Endothelial cell (in vitro differentiated cells): ENCODE data around the gene FBXL5. TPM values are rescaled to one million over a fixed set of nuclear protein-coding genes. Genes with fewer than 3 reads are reported as not detected.

Experiments
- DNase-seq: peaks from one replicate; pipeline ENCODE4 v3.0.0; 2021; ENCODE audit warnings: low spot score
- H3K27ac Mint-ChIP-seq: one replicate; pipeline ENCODE4 v1.8.0; 2021; ENCODE audit warnings: mixed read lengths, inconsistent platforms; ENCODE audit not compliant: unreplicated experiment
- H3K27me3 Mint-ChIP-seq: one replicate; pipeline ENCODE4 v1.8.0; 2021; ENCODE audit warnings: mild to moderate bottlenecking, moderate library complexity, mixed read lengths, inconsistent platforms; ENCODE audit not compliant: unreplicated experiment
- H3K36me3 Mint-ChIP-seq: one replicate; pipeline ENCODE4 v1.8.0; 2021; ENCODE audit warnings: mild to moderate bottlenecking, low read depth, mixed read lengths, inconsistent platforms; ENCODE audit not compliant: unreplicated experiment
- H3K4me1 Mint-ChIP-seq: one replicate; pipeline ENCODE4 v1.8.0; 2021; ENCODE audit warnings: mild to moderate bottlenecking, mixed read lengths, inconsistent platforms; ENCODE audit not compliant: unreplicated experiment
- H3K4me3 Mint-ChIP-seq: one replicate; pipeline ENCODE4 v1.8.0; 2021; ENCODE audit warnings: mild to moderate bottlenecking, mixed read lengths, inconsistent platforms; ENCODE audit not compliant: unreplicated experiment
- H3K9me3 Mint-ChIP-seq: one replicate; pipeline ENCODE4 v1.8.0; 2021; ENCODE audit warnings: mixed read lengths, inconsistent platforms; ENCODE audit not compliant: unreplicated experiment
- CTCF ChIP-seq: fragments of 200-600 bp; sonication (generic); IDR thresholded peaks from one replicate; pipeline ENCODE4 v1.5.0; 2021; ENCODE audit warnings: antibody characterized with exemption; ENCODE audit not compliant: unreplicated experiment
- total RNA-seq: library from RNA; stranded (reverse); fragmentation: NEBNext Ultra II Directional; extraction: Animal tissue kit (Norgen Biotek cat#: 25700); gene quantifications from one replicate; pipeline ENCODE4 v1.2.1, GENCODE V29; 2021; ENCODE audit not compliant: unreplicated experiment

FBXL5 gene
- total RNA-seq, 1 donor from 2014 or later: 60.6 TPM

- H3K4me1 Mint-ChIP-seq: peaks cover 2% of the 10 kb centered on the region
- H3K27me3 Mint-ChIP-seq: no peaks in the 10 kb centered on the region
- TF ChIP-seq CTCF: no peak
- no peak overlapping the region for H3K4me3 Mint-ChIP-seq
- DNase-seq: no peak
- H3K27ac Mint-ChIP-seq: no peak overlapping the region
- H3K9me3 Mint-ChIP-seq: no peaks in the 10 kb centered on the region
- no peaks in the 10 kb centered on the region for H3K36me3 Mint-ChIP-seq
These were observed 18.2 kb upstream of the FBXL5 start for GRCh38 chr4:15673337-15673736.

- H3K36me3 Mint-ChIP-seq: no peaks in the 10 kb centered on the region
These were observed 16.9 kb upstream of the FBXL5 start for GRCh38 chr4:15672101-15672500.

GRCh38 chr4:15670576-15670975 lies 15.4 kb upstream of the FBXL5 start:
- Mint-ChIP-seq H3K27ac (no peak overlapping the region), H3K4me1 (peaks cover 10% of the 10 kb centered on the region), H3K36me3 (peaks cover 5% of the 10 kb centered on the region), H3K27me3 (no peaks in the 10 kb centered on the region), H3K4me3 (no peak overlapping the region), H3K9me3 (no peaks in the 10 kb centered on the region)
- no peak for DNase-seq
- no peak for TF ChIP-seq CTCF

More at GRCh38 chr4:15672101-15672500, 16.9 kb upstream of the FBXL5 start:
- TF ChIP-seq CTCF: no peak
- Mint-ChIP-seq H3K27me3 (no peaks in the 10 kb centered on the region), H3K27ac (no peak overlapping the region), H3K4me3 (no peak overlapping the region), H3K9me3 (no peaks in the 10 kb centered on the region), H3K4me1 (no peaks in the 10 kb centered on the region)
- no peak for DNase-seq

- DNase-seq: no peak
- H3K27ac Mint-ChIP-seq: no peak overlapping the region
These were observed 13.6 kb upstream of the FBXL5 start for GRCh38 chr4:15668566-15669435.

More at GRCh38 chr4:15668566-15669435, 13.6 kb upstream of the FBXL5 start:
- H3K36me3 Mint-ChIP-seq: peaks cover 5% of the 10 kb centered on the region
- H3K4me1 Mint-ChIP-seq: peaks cover 13% of the 10 kb centered on the region
- no peaks in the 10 kb centered on the region for H3K9me3 Mint-ChIP-seq
- H3K4me3 Mint-ChIP-seq: no peak overlapping the region
- TF ChIP-seq CTCF: no peak
- H3K27me3 Mint-ChIP-seq: no peaks in the 10 kb centered on the region
